ENCODE measurements around the gene ZNF391. TPM values are rescaled to one million over a fixed set of nuclear protein-coding genes. Genes with fewer than 3 reads are reported as not detected.
"Not testable (repeated sequence)": the region's sequence is repeated elsewhere in the genome, so short reads cannot be mapped to it uniquely, and the experiment has no call there.

ZNF391 gene
- total RNA-seq, 2 donors from 2014 or later: 1.6 to 2.3 TPM

GRCh38 chr6:27370391-27370790 is 18.2 kb upstream of the ZNF391 start:
- ATAC-seq (ENCODE audit: insufficient number of reproducible peaks, low FRiP score, low read depth) (no peak), DNase-seq (ENCODE audit: low spot score) (no peak)
- H3K9me3 ChIP-seq: no peaks in the 10 kb centered on the region
- no peak overlapping the region for H3K4me3 ChIP-seq
- TF ChIP-seq, protein P1, sequence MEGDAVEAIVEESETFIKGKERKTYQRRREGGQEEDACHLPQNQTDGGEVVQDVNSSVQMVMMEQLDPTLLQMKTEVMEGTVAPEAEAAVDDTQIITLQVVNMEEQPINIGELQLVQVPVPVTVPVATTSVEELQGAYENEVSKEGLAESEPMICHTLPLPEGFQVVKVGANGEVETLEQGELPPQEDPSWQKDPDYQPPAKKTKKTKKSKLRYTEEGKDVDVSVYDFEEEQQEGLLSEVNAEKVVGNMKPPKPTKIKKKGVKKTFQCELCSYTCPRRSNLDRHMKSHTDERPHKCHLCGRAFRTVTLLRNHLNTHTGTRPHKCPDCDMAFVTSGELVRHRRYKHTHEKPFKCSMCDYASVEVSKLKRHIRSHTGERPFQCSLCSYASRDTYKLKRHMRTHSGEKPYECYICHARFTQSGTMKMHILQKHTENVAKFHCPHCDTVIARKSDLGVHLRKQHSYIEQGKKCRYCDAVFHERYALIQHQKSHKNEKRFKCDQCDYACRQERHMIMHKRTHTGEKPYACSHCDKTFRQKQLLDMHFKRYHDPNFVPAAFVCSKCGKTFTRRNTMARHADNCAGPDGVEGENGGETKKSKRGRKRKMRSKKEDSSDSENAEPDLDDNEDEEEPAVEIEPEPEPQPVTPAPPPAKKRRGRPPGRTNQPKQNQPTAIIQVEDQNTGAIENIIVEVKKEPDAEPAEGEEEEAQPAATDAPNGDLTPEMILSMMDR (IDR thresholded peaks at IDR 0.05): no peak
- H3K27me3 ChIP-seq (replicated peaks; ENCODE audit: insufficient read depth): no peaks in the 10 kb centered on the region
- H3K27ac ChIP-seq: no peak overlapping the region
- H3K36me3 ChIP-seq: peaks cover 8% of the 10 kb centered on the region
- H3K4me1 ChIP-seq (ENCODE audit: control insufficient read depth in 1 of 2, low read depth in 2 of 2): peaks cover 0 to 7% of the 10 kb centered on the region in 2 donors

GRCh38 chr6:27374824-27375612 is 13.5 kb upstream of the ZNF391 start:
- Histone ChIP-seq H3K27ac (no peak overlapping the region), H3K4me3 (peak overlapping the region; percentile 95), H3K27me3 (replicated peaks; ENCODE audit: insufficient read depth) (no peaks in the 10 kb centered on the region), H3K9me3 (no peaks in the 10 kb centered on the region), H3K36me3 (no peaks in the 10 kb centered on the region), H3K4me1 (ENCODE audit: control insufficient read depth in 1 of 2, low read depth in 2 of 2) (peaks cover 0 to 7% of the 10 kb centered on the region in 2 donors)
- TF ChIP-seq, protein P1 (IDR thresholded peaks at IDR 0.05): no peak
- peak; percentile 61 for ATAC-seq (ENCODE audit: insufficient number of reproducible peaks, low FRiP score, low read depth)
- DNase-seq (ENCODE audit: low spot score): peak; percentile 23

GRCh38 chr6:27375613-27376079 is 12.9 kb upstream of the ZNF391 start:
- ATAC-seq (ENCODE audit: insufficient number of reproducible peaks, low FRiP score, low read depth): no peak
- Histone ChIP-seq H3K4me3 (peak overlapping the region; percentile 95), H3K27me3 (replicated peaks; ENCODE audit: insufficient read depth) (no peaks in the 10 kb centered on the region), H3K9me3 (no peaks in the 10 kb centered on the region), H3K36me3 (no peaks in the 10 kb centered on the region), H3K4me1 (ENCODE audit: control insufficient read depth in 1 of 2, low read depth in 2 of 2) (peaks cover 0 to 7% of the 10 kb centered on the region in 2 donors), H3K27ac (no peak overlapping the region)
- no peak for DNase-seq (ENCODE audit: low spot score)
- TF ChIP-seq, protein P1 (IDR thresholded peaks at IDR 0.05): no peak

GRCh38 chr6:27378406-27378805 is 10.2 kb upstream of the ZNF391 start:
- ATAC-seq (ENCODE audit: insufficient number of reproducible peaks, low FRiP score, low read depth); H3K4me3 ChIP-seq; H3K36me3 ChIP-seq; DNase-seq (ENCODE audit: low spot score); H3K27me3 ChIP-seq (replicated peaks; ENCODE audit: insufficient read depth); H3K9me3 ChIP-seq; H3K4me1 ChIP-seq (ENCODE audit: control insufficient read depth in 1 of 2, low read depth in 2 of 2); H3K27ac ChIP-seq: not testable (repeated sequence)

- not testable (repeated sequence) for DNase-seq (ENCODE audit: low spot score); H3K36me3 ChIP-seq; H3K4me3 ChIP-seq; H3K4me1 ChIP-seq (ENCODE audit: control insufficient read depth in 1 of 2, low read depth in 2 of 2); ATAC-seq (ENCODE audit: insufficient number of reproducible peaks, low FRiP score, low read depth); H3K9me3 ChIP-seq; H3K27me3 ChIP-seq (replicated peaks; ENCODE audit: insufficient read depth); H3K27ac ChIP-seq
Measured at GRCh38 chr6:27381001-27381400, 7.6 kb upstream of the ZNF391 start.

GRCh38 chr6:27383011-27383410 is 5.5 kb upstream of the ZNF391 start:
- ATAC-seq (ENCODE audit: insufficient number of reproducible peaks, low FRiP score, low read depth) (no peak), DNase-seq (ENCODE audit: low spot score) (no peak)
- TF ChIP-seq, protein P1 (IDR thresholded peaks at IDR 0.05): no peak
- H3K9me3 ChIP-seq: peaks cover 3% of the 10 kb centered on the region
- no peak overlapping the region for H3K4me3 ChIP-seq
- peaks cover 2 to 3% of the 10 kb centered on the region in 2 donors for H3K4me1 ChIP-seq (ENCODE audit: control insufficient read depth in 1 of 2, low read depth in 2 of 2)
- H3K27ac ChIP-seq: no peak overlapping the region
- H3K27me3 ChIP-seq (replicated peaks; ENCODE audit: insufficient read depth): no peaks in the 10 kb centered on the region
- no peaks in the 10 kb centered on the region for H3K36me3 ChIP-seq

All from thoracic aorta (tissue), 2 donors.